Stimulated activated CD8-positive, alpha-beta memory T cell treated with anti-CD3 and anti-CD28 coated beads, Interleukin-4, amount 100 ng/mL, for 1 hour (primary cell): Measurements from ENCODE around the gene COLQ.
A peak's percentile ranks its signal among the peaks of the same experiment; 100 is the strongest.
"Not testable (repeated sequence)": the region's sequence is repeated elsewhere in the genome, so short reads cannot be mapped to it uniquely, and the experiment has no call there.

Experiments
- DNase-seq, 2 donors: peaks; one replicate each; pipeline ENCODE4 v3.0.0-alpha.2; 2020; ENCODE audit warnings: low read depth in 2 of 2, low spot score in 1 of 2

The COLQ gene

GRCh38 chr3:15430624-15431023 is 90.9 kb downstream of the COLQ start:
- DNase-seq: no peak

DNA sequence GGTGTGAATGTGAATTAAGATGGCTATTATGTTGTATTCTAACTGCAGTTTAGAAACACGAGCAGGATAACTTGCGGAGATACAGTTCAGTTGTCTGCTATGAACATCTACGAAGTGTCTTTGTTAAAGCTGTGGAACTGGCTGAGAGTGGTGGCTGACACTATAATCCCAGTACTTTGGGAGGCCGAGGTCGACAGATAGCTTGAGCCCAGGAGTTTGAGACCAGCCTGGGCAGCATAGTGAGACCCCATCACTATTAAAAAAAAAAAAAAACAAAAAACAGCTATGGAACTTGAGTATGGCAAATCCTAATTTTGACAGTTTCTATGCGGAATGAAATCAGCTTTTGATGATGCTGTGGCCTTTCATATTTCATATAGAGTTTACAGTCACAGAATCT is 92.4 kb downstream of the COLQ start:
- no peak for DNase-seq

GRCh38 chr3:15428539-15428938 is 93.0 kb downstream of the COLQ start:
- no peak for DNase-seq

- no peak for DNase-seq
Measured at GRCh38 chr3:15427981-15428380, 93.5 kb downstream of the COLQ start.

DNA sequence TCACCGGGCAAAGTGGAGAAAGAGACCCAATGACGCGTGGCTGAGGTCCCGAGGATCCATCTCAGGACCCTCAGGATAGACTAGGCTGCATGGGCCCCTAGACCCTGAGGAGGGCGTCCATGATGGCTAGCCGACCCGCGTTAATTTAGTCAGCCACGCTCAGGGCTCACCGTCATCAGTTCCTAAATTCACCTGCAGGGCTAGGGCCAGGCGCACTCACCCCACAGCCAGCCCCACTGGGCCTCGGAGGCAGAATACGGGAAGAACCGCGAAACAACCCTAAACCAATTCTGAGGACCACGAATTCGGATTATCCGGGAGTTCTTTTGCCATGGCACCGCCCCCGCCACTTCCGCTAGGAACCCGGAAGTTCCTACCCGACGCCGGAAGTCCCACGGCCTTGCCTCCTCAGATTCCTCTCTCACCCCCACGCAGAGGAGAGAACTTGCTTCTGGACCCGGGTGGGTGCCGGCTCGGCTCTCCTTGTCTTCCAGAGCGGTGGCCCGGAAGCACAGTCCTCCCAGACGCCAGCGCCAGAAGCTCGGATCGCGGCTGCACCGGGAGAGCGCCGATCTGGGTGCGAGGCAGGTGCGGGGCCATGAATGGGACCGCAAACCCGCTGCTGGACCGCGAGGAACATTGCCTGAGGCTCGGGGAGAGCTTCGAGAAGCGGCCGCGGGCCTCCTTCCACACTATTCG is 94.2 kb downstream of the COLQ start, which contains the start of the genes EAF1 and METTL6:
EAF1 (plus strand) TSS at position 417 of the 699 bp plus-strand sequence; CDS start at position 599, 182 bp downstream.
METTL6 (minus strand) TSS at position 363 of the 699 bp plus-strand sequence. CDS start 1,033 bp downstream, outside the sequence.
- DNase-seq: peak; percentile 63 to 71

DNA sequence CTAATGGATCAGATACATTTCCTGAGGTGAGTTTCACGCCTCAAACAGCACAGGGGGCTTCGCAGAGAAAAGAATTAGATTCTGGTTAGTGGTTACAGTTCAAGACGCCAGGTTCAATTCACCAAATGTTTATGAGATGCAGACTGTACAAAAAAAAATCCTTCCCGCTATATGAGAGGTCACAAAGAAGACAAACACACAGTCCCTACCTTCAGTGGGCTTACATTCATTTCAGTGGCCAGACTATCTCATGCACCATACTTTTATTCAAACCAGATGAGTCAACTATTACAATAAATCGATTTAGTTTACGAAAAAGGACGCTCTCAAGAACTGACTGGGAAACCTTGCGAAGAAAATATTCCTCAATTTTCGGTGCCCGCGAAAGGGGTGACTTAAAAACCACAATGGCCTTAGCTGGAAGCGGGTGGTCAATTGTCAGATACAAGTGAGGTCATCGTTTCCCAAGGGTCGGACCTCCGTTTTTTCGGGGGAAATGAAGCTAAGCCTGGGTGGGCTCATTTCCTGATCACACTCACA is 94.9 kb downstream of the COLQ start:
- DNase-seq: no peak

DNA sequence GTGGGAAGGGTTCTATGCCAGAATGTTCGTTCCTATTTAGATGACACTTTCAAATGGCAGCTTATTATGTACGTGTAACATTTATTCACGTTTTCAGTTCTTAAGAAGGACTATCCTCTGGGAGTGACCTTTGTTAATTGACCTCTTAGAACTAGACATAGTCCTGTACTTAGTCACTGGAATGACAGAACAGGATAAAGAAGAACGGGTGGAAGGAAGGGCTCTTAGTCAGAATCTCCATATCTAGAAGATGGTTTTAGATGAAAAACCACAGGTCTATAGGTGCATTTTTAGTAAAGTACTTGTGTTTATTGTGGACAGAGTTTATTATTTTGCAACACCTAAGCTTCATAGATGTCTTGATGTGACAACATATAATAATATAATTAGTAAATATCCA is 100.6 kb downstream of the COLQ start:
- DNase-seq: no peak

GRCh38 chr3:15410966-15411365 is 110.5 kb downstream of the COLQ start:
- not testable (repeated sequence) for DNase-seq

DNA sequence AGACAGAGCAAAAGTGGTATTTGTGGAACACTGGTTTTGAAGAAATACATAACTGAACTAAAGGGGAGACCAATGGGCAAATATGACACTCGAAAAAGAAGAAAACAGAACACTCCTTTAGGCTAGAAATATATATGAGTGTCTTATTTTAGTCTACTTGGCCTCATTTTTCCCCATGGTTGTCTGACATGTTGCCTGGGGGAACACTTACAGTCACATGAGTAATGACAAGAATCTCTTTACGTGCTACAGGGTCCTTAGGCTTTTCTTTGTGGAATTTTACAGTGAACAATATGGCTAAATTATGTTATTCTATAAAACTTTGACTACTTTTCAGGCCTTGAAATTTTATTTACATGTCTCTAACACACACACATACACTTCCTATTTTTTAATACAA is 111.7 kb downstream of the COLQ start:
- DNase-seq: no peak

GRCh38 chr3:15409239-15409638 is 112.3 kb downstream of the COLQ start:
- DNase-seq: no peak

GRCh38 chr3:15405448-15406050 is 116.0 kb downstream of the COLQ start:
- no peak for DNase-seq

DNA sequence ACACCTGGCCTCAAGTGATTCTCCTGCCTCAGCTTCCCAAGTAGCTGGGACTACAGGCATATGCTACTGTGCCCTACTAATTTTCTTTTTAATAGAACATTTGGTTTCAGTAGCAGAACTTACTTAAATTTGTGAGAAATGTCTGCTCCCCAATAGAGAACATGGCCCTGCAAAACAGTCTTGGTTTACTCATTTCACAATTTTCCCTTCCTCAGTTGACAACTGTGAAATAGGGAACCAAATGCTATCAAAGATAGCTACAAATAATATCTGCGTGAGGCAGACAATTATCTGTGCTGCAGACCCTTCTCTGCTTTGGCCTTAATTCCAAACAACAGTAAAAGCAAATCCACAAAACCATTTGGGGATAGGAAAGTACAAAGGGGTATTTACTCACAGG is 116.7 kb downstream of the COLQ start:
- DNase-seq: no peak

- DNase-seq: no peak
Measured at GRCh38 chr3:15403965-15404364, 117.5 kb downstream of the COLQ start.

GRCh38 chr3:15403495-15403894 is 118.0 kb downstream of the COLQ start:
- DNase-seq: no peak

- no peak for DNase-seq
Measured at GRCh38 chr3:15401936-15402335, 119.6 kb downstream of the COLQ start.
